H1 (cell line): ENCODE results near the gene ANAPC16.

ENCODE experiments used
- CREB1 ChIP-seq: IDR thresholded peaks from 2 replicates; pipeline ENCODE4 v1.6.1; 2012; ENCODE audit warnings: inconsistent platforms
- EP300 ChIP-seq, 2 experiments: IDR thresholded peaks; 1 replicate in 1 of 2; 2 replicates in 1 of 2; pipeline ENCODE4 v1.6.1; 2011 to 2012; ENCODE audit warnings: low read depth in 2 of 2, low read length in 2 of 2, mild to moderate bottlenecking in 2 of 2, borderline replicate concordance in 1 of 2, inconsistent platforms in 1 of 2, moderate library complexity in 1 of 2
- HDAC6 ChIP-seq: IDR thresholded peaks from one replicate; pipeline ENCODE4 v1.7.1; 2012; ENCODE audit warnings: low read depth, mild to moderate bottlenecking, inconsistent platforms, low read length, moderate library complexity
- KDM5A ChIP-seq: fragments of 200-600 bp; IDR thresholded peaks from 2 replicates; pipeline ENCODE4 v1.7.1; 2012; ENCODE audit warnings: mild to moderate bottlenecking, low read length, inconsistent platforms, mixed read lengths
- POU5F1 ChIP-seq: IDR thresholded peaks from 2 replicates; pipeline ENCODE4 v1.6.1; 2011; ENCODE audit warnings: low read depth, mild to moderate bottlenecking, low read length, moderate library complexity
- TBP ChIP-seq: IDR thresholded peaks from 2 replicates; pipeline ENCODE4 v1.6.1; 2011; ENCODE audit warnings: low read depth, low read length, improper control_type of control experiment
- USF2 ChIP-seq: IDR thresholded peaks from 2 replicates; pipeline ENCODE4 v1.6.1; 2011; ENCODE audit warnings: low read length, improper control_type of control experiment
- ZNF274 ChIP-seq: IDR thresholded peaks from 2 replicates; pipeline ENCODE4 v1.7.0; 2012; ENCODE audit warnings: low read length, borderline replicate concordance; ENCODE audit errors: extremely low read depth
- TF ChIP-seq, protein P1 (sequence below), 3 experiments: IDR thresholded peaks; 1 replicate in 2 of 3; 2 replicates in 1 of 3; pipeline versions ENCODE4 v1.5.1 to v1.6.1; 2011; ENCODE audit warnings: low read length in 3 of 3, mild to moderate bottlenecking in 3 of 3, inconsistent platforms in 2 of 3, low read depth in 1 of 3, moderate library complexity in 1 of 3; ENCODE audit not compliant: insufficient read depth in 1 of 3; ENCODE audit errors: control extremely low read depth in 1 of 3
- TF ChIP-seq, protein P2 (sequence below): fragments of 300-600 bp; sonication (generic); IDR thresholded peaks from 2 replicates; pipeline ENCODE4 v1.7.1; 2012; ENCODE audit warnings: low read length, moderate library complexity, mild to moderate bottlenecking, inconsistent platforms; ENCODE audit not compliant: insufficient replicate concordance

DNA sequence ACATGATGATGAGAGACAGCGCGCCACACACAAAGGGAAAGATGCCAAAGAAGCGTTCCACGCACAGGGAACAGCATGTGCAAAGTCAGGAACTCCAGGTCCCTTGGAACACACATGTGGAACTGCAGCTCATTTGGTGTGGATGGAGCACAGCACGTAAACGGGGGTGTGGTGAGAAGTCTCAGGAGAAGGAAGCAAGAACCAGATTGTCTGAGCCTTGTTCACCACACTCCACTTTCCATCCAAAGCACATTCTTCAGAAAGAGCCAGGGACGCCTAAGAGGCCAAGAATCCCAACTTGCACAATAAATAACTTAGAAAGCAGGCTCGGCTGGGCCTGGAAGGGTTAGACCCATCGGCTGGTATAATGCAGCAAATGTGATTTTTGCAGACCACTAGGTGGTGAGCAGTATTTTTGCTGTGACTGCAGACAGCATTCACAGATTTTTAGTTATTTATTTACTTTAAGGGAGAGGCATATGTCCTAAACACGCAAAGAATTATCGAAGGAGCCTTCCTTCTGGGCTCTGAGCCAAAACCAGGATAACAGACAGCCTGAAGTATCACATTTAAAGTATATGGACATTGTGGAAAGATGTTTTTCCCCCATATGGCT lies 28.1 kb downstream of the ANAPC16 start:
- TF ChIP-seq KDM5A (no peak), ZNF274 (no peak), CREB1 (no peak), HDAC6 (no peak), USF2 (no peak), POU5F1 (no peak), TBP (no peak), EP300 (IDR thresholded peaks at IDR 0.05; ENCODE audit: borderline replicate concordance in 1 of 2, low read depth in 2 of 2, low read length in 2 of 2) (no peak)
- TF ChIP-seq, protein P1, sequence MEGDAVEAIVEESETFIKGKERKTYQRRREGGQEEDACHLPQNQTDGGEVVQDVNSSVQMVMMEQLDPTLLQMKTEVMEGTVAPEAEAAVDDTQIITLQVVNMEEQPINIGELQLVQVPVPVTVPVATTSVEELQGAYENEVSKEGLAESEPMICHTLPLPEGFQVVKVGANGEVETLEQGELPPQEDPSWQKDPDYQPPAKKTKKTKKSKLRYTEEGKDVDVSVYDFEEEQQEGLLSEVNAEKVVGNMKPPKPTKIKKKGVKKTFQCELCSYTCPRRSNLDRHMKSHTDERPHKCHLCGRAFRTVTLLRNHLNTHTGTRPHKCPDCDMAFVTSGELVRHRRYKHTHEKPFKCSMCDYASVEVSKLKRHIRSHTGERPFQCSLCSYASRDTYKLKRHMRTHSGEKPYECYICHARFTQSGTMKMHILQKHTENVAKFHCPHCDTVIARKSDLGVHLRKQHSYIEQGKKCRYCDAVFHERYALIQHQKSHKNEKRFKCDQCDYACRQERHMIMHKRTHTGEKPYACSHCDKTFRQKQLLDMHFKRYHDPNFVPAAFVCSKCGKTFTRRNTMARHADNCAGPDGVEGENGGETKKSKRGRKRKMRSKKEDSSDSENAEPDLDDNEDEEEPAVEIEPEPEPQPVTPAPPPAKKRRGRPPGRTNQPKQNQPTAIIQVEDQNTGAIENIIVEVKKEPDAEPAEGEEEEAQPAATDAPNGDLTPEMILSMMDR (IDR thresholded peaks at IDR 0.05; ENCODE audit: control extremely low read depth in 1 of 3, insufficient read depth in 1 of 3, low read depth in 1 of 3, low read length in 3 of 3), result no peak
- TF ChIP-seq, protein P2, sequence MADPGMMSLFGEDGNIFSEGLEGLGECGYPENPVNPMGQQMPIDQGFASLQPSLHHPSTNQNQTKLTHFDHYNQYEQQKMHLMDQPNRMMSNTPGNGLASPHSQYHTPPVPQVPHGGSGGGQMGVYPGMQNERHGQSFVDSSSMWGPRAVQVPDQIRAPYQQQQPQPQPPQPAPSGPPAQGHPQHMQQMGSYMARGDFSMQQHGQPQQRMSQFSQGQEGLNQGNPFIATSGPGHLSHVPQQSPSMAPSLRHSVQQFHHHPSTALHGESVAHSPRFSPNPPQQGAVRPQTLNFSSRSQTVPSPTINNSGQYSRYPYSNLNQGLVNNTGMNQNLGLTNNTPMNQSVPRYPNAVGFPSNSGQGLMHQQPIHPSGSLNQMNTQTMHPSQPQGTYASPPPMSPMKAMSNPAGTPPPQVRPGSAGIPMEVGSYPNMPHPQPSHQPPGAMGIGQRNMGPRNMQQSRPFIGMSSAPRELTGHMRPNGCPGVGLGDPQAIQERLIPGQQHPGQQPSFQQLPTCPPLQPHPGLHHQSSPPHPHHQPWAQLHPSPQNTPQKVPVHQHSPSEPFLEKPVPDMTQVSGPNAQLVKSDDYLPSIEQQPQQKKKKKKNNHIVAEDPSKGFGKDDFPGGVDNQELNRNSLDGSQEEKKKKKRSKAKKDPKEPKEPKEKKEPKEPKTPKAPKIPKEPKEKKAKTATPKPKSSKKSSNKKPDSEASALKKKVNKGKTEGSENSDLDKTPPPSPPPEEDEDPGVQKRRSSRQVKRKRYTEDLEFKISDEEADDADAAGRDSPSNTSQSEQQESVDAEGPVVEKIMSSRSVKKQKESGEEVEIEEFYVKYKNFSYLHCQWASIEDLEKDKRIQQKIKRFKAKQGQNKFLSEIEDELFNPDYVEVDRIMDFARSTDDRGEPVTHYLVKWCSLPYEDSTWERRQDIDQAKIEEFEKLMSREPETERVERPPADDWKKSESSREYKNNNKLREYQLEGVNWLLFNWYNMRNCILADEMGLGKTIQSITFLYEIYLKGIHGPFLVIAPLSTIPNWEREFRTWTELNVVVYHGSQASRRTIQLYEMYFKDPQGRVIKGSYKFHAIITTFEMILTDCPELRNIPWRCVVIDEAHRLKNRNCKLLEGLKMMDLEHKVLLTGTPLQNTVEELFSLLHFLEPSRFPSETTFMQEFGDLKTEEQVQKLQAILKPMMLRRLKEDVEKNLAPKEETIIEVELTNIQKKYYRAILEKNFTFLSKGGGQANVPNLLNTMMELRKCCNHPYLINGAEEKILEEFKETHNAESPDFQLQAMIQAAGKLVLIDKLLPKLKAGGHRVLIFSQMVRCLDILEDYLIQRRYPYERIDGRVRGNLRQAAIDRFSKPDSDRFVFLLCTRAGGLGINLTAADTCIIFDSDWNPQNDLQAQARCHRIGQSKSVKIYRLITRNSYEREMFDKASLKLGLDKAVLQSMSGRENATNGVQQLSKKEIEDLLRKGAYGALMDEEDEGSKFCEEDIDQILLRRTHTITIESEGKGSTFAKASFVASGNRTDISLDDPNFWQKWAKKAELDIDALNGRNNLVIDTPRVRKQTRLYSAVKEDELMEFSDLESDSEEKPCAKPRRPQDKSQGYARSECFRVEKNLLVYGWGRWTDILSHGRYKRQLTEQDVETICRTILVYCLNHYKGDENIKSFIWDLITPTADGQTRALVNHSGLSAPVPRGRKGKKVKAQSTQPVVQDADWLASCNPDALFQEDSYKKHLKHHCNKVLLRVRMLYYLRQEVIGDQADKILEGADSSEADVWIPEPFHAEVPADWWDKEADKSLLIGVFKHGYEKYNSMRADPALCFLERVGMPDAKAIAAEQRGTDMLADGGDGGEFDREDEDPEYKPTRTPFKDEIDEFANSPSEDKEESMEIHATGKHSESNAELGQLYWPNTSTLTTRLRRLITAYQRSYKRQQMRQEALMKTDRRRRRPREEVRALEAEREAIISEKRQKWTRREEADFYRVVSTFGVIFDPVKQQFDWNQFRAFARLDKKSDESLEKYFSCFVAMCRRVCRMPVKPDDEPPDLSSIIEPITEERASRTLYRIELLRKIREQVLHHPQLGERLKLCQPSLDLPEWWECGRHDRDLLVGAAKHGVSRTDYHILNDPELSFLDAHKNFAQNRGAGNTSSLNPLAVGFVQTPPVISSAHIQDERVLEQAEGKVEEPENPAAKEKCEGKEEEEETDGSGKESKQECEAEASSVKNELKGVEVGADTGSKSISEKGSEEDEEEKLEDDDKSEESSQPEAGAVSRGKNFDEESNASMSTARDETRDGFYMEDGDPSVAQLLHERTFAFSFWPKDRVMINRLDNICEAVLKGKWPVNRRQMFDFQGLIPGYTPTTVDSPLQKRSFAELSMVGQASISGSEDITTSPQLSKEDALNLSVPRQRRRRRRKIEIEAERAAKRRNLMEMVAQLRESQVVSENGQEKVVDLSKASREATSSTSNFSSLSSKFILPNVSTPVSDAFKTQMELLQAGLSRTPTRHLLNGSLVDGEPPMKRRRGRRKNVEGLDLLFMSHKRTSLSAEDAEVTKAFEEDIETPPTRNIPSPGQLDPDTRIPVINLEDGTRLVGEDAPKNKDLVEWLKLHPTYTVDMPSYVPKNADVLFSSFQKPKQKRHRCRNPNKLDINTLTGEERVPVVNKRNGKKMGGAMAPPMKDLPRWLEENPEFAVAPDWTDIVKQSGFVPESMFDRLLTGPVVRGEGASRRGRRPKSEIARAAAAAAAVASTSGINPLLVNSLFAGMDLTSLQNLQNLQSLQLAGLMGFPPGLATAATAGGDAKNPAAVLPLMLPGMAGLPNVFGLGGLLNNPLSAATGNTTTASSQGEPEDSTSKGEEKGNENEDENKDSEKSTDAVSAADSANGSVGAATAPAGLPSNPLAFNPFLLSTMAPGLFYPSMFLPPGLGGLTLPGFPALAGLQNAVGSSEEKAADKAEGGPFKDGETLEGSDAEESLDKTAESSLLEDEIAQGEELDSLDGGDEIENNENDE, result no peak
